Spleen (tissue), 7 donors: Measurements from ENCODE around the gene JMJD4.

Source experiments
- POLR2A ChIP-seq, 3 donors: fragments of 450-650 bp; IDR thresholded peaks; one replicate each; pipeline ENCODE4 v1.5.1; 2017; ENCODE audit warnings: antibody characterized with exemption in 3 of 3, mild to moderate bottlenecking in 1 of 3
- TF ChIP-seq, protein P1 (sequence below), 11 experiments: fragments of 200-600 bp in 7 of 11; fragments of 450-650 bp in 4 of 11; sonication (generic) in 4 of 11; IDR thresholded peaks in 8 of 11; conservative IDR thresholded peaks in 3 of 11; 1 replicate in 7 of 11; 2 replicates in 4 of 11; pipeline versions ENCODE4 v1.4.0 to v1.8.0; 2016 to 2021; ENCODE audit warnings: antibody characterized with exemption in 11 of 11, inconsistent platforms in 4 of 11, mild to moderate bottlenecking in 1 of 11
- donor health status: DM: no; HTN: no; CAD: no; lungs with moderate emphysema.
- donor health status: DM: no; HTN: no; CAD: no.
- donor health status: DM: no; HTN: no; CAD: no.

DNA sequence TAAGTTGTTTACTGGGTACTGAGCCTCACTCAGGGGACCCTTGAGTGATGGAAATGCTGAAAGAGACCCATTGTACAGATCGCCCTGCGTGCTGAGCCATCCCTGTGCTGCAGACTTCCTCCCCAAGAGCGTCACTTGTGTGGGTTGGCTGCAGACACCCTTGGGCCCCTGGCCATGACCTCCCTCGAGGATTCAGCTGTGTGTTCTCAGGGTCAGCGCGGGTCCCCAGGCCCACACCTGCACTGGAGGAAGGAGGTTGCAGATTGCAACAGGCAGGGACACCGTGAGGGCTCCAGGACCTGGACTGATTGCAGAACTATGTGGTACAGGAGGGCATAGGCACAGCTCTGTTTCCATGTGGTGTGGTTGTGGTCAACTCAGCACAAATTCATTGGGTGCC, 4.5 kb upstream of the JMJD4 start:
- no peak for TF ChIP-seq POLR2A (IDR thresholded peaks at IDR 0.05)
- TF ChIP-seq, protein P1, sequence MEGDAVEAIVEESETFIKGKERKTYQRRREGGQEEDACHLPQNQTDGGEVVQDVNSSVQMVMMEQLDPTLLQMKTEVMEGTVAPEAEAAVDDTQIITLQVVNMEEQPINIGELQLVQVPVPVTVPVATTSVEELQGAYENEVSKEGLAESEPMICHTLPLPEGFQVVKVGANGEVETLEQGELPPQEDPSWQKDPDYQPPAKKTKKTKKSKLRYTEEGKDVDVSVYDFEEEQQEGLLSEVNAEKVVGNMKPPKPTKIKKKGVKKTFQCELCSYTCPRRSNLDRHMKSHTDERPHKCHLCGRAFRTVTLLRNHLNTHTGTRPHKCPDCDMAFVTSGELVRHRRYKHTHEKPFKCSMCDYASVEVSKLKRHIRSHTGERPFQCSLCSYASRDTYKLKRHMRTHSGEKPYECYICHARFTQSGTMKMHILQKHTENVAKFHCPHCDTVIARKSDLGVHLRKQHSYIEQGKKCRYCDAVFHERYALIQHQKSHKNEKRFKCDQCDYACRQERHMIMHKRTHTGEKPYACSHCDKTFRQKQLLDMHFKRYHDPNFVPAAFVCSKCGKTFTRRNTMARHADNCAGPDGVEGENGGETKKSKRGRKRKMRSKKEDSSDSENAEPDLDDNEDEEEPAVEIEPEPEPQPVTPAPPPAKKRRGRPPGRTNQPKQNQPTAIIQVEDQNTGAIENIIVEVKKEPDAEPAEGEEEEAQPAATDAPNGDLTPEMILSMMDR (IDR thresholded peaks at IDR 0.05 in 8 of 11, conservative IDR thresholded peaks at IDR 0.05 in 3 of 11) = no peak
